A549 (cell line): ENCODE measurements around the gene MCTP2. TPM values are rescaled to one million over a fixed set of nuclear protein-coding genes. Genes with fewer than 3 reads are reported as not detected.

Experiments
- ATAC-seq, 2 experiments: fragments of 200-7000 bp in 1 of 2; fragments of >200 bp in 1 of 2; cut with Nextera tagmentation in 1 of 2; cut with Tn5 transposase in 1 of 2; 3 replicates each; pipeline versions ENCODE4 v1.8.0 to v1.9.1; 2018 to 2020; ENCODE audit warnings: mild to moderate bottlenecking in 1 of 2, moderate library complexity in 1 of 2
- CTCF ChIA-PET: fragments of 300-600 bp; sonication (Branson Sonifier 250); formaldehyde crosslinking; extraction: SDS; loops from one replicate; lab custom pipeline; 2021; ENCODE audit warnings: antibody characterized with exemption, inconsistent platforms; lab: Yijun Ruan, JAX
- POLR2A ChIA-PET: fragments of 350-600 bp; formaldehyde crosslinking; extraction: SDS; loops from one replicate; lab custom pipeline; 2021; ENCODE audit warnings: antibody characterized with exemption, inconsistent platforms; lab: Yijun Ruan, JAX
- DNase-seq, 2 experiments: peaks; one replicate each; pipeline versions ENCODE4 v3.0.0 to v3.0.0-alpha.2; 2011 to 2016; ENCODE audit warnings: low read depth in 1 of 2, low spot score in 1 of 2
- FAIRE-seq: peaks from 2 replicates; lab custom pipeline; 2011; peaks lifted over from hg19 to GRCh38; lab: Jason Lieb, UNC
- H3K27ac ChIP-seq, 2 experiments: fragments of >200 bp; sonication (Bioruptor Twin); formaldehyde crosslinking; 3 replicates each; pipeline ENCODE4 v1.5.1; 2016 to 2017
- H3K4me1 ChIP-seq: fragments of >200 bp; sonication (Bioruptor Twin); formaldehyde crosslinking; 3 replicates; pipeline ENCODE4 v1.6.1; 2016
- H3K4me2 ChIP-seq: fragments of >200 bp; sonication (Bioruptor Twin); formaldehyde crosslinking; 3 replicates; pipeline ENCODE4 v1.6.1; 2016
- H3K4me3 ChIP-seq: fragments of >200 bp; sonication (Bioruptor Twin); formaldehyde crosslinking; 3 replicates; pipeline ENCODE4 v1.5.1; 2016
- H3K9me3 ChIP-seq: fragments of >200 bp; sonication (Bioruptor Twin); formaldehyde crosslinking; 3 replicates; pipeline ENCODE4 v1.6.1; 2016
- CBX2 ChIP-seq: fragments of 200-600 bp; sonication (generic); IDR thresholded peaks from 2 replicates; pipeline ENCODE4 v1.6.1; 2016; ENCODE audit warnings: low read depth, mild to moderate bottlenecking, borderline replicate concordance
- CBX8 ChIP-seq: fragments of 200-600 bp; sonication (generic); IDR thresholded peaks from 2 replicates; pipeline ENCODE4 v1.6.1; 2016
- CEBPB ChIP-seq, 2 experiments: fragments of >200 bp in 1 of 2; sonication (Bioruptor Twin) in 1 of 2; formaldehyde crosslinking in 1 of 2; IDR thresholded peaks; 2 replicates each; pipeline ENCODE4 v1.6.1; 2012 to 2016
- CHD2 ChIP-seq: fragments of 150-350 bp; IDR thresholded peaks from 2 replicates; pipeline ENCODE4 v1.6.1; 2014; ENCODE audit warnings: low read length; ENCODE audit not compliant: partially characterized antibody
- CHD4 ChIP-seq: fragments of 200-600 bp; sonication (generic); IDR thresholded peaks from 2 replicates; pipeline ENCODE4 v1.6.1; 2016; ENCODE audit warnings: antibody characterized with exemption, mild to moderate bottlenecking, borderline replicate concordance
- FOSB ChIP-seq: fragments of 250-450 bp; sonication (Bioruptor Pico); IDR thresholded peaks from 2 replicates; pipeline ENCODE4 v1.5.0; 2020; ENCODE audit warnings: mild to moderate bottlenecking, moderate library complexity
- HEYL ChIP-seq: fragments of 250-450 bp; sonication (Bioruptor Pico); IDR thresholded peaks from 2 replicates; pipeline ENCODE4 v1.8.0; 2021; ENCODE audit warnings: mild to moderate bottlenecking, moderate library complexity
- HOXA7 ChIP-seq: fragments of 250-450 bp; sonication (Bioruptor Pico); IDR thresholded peaks from 2 replicates; pipeline ENCODE4 v1.5.0; 2020; ENCODE audit warnings: mild to moderate bottlenecking, moderate library complexity
- JUNB ChIP-seq: fragments of >200 bp; sonication (Bioruptor Twin); formaldehyde crosslinking; IDR thresholded peaks from 2 replicates; pipeline ENCODE4 v1.6.1; 2016
- KDM1A ChIP-seq: fragments of 200-600 bp; sonication (generic); IDR thresholded peaks from 2 replicates; pipeline ENCODE4 v1.6.1; 2016; ENCODE audit warnings: low read depth, mild to moderate bottlenecking
- KDM5A ChIP-seq: fragments of 200-600 bp; sonication (generic); IDR thresholded peaks from 2 replicates; pipeline ENCODE4 v1.6.1; 2016; ENCODE audit warnings: antibody characterized with exemption, mild to moderate bottlenecking
- MAZ ChIP-seq: fragments of 150-350 bp; IDR thresholded peaks from 2 replicates; pipeline ENCODE4 v1.6.1; 2014; ENCODE audit warnings: antibody characterized with exemption, low read depth, low read length, borderline replicate concordance
- NFE2L2 ChIP-seq: fragments of 150-350 bp; conservative IDR thresholded peaks from 2 replicates; pipeline ENCODE4 v1.6.1; 2014; ENCODE audit warnings: low read length
- POLR2A ChIP-seq: IDR thresholded peaks from 2 replicates; pipeline ENCODE4 v1.6.1; 2012; ENCODE audit warnings: mild to moderate bottlenecking, low read length
- POLR2AphosphoS2 ChIP-seq: conservative IDR thresholded peaks from 2 replicates; pipeline ENCODE4 v1.6.1; 2012; ENCODE audit warnings: low read length, improper control_type of control experiment, inconsistent platforms
- RAD21 ChIP-seq, 2 experiments: fragments of >200 bp in 1 of 2; sonication (Bioruptor Twin) in 1 of 2; formaldehyde crosslinking in 1 of 2; IDR thresholded peaks in 1 of 2; conservative IDR thresholded peaks in 1 of 2; 2 replicates in 1 of 2; 3 replicates in 1 of 2; pipeline ENCODE4 v1.6.1; 2012 to 2018; ENCODE audit warnings: inconsistent platforms in 1 of 2
- RFX5 ChIP-seq: fragments of 450-650 bp; IDR thresholded peaks from 2 replicates; pipeline ENCODE4 v1.7.1; 2014; ENCODE audit warnings: antibody characterized with exemption, mild to moderate bottlenecking, moderate library complexity
- RNF2 ChIP-seq: fragments of 200-600 bp; sonication (generic); IDR thresholded peaks from 2 replicates; pipeline ENCODE4 v1.6.1; 2016; ENCODE audit warnings: low read depth, mild to moderate bottlenecking, antibody characterized with exemption, moderate library complexity, borderline replicate concordance
- SREBF2 ChIP-seq: fragments of 450-650 bp; IDR thresholded peaks from 2 replicates; pipeline ENCODE4 v1.6.1; 2014; ENCODE audit warnings: mild to moderate bottlenecking, moderate library complexity
- TFCP2L1 ChIP-seq: fragments of 250-450 bp; sonication (Bioruptor Pico); IDR thresholded peaks from 2 replicates; pipeline ENCODE4 v1.5.0; 2021; ENCODE audit warnings: mild to moderate bottlenecking
- ZC3H11A ChIP-seq: fragments of 450-650 bp; IDR thresholded peaks from 2 replicates; pipeline ENCODE4 v1.6.1; 2014; ENCODE audit warnings: antibody characterized with exemption, mild to moderate bottlenecking
- ZFP36 ChIP-seq: fragments of 450-650 bp; IDR thresholded peaks from 2 replicates; pipeline ENCODE4 v1.6.1; 2014; ENCODE audit warnings: borderline replicate concordance; ENCODE audit not compliant: partially characterized antibody
- WGBS: methylation state at CpG from one replicate; pipeline ENCODE4 v1.1.6; 2017; ENCODE audit errors: missing lambda C conversion rate; 5-methylcytosine and 5-hydroxymethylcytosine counted together
- polyA plus RNA-seq, 4 experiments: library from polyadenylated mRNA; depleted of rRNA in 3 of 4; stranded (reverse); fragments of >200 nt; fragmentation: RNase III in 1 of 4; extraction: RNeasy Plus Mini Kit Qiagen cat#74134 plus additional on column Dnase treatment in 1 of 4; gene quantifications; 2 replicates in 3 of 4; 3 replicates in 1 of 4; pipeline ENCODE4 v1.2.3, GENCODE V29; 2011 to 2017
- TF ChIP-seq, protein P1 (sequence below): IDR thresholded peaks from 2 replicates; pipeline ENCODE4 v1.6.1; 2012
- TF ChIP-seq, protein P2 (sequence below): fragments of 250-450 bp; sonication (Bioruptor Pico); IDR thresholded peaks from 2 replicates; pipeline ENCODE4 v1.5.0; 2021; ENCODE audit warnings: mild to moderate bottlenecking, moderate library complexity, borderline replicate concordance
- TF ChIP-seq, protein P3 (sequence below): fragments of >200 bp; sonication (Bioruptor Twin); formaldehyde crosslinking; IDR thresholded peaks from 2 replicates; pipeline ENCODE4 v1.6.1; 2016
- TF ChIP-seq, protein P4 (sequence below): IDR thresholded peaks from 2 replicates; pipeline ENCODE4 v1.6.1; 2012; ENCODE audit warnings: low read depth, borderline replicate concordance

Gene MCTP2
- polyA plus RNA-seq, 2 of the 4 experiments (the other 2 are of a cell fraction), result not detected

DNA sequence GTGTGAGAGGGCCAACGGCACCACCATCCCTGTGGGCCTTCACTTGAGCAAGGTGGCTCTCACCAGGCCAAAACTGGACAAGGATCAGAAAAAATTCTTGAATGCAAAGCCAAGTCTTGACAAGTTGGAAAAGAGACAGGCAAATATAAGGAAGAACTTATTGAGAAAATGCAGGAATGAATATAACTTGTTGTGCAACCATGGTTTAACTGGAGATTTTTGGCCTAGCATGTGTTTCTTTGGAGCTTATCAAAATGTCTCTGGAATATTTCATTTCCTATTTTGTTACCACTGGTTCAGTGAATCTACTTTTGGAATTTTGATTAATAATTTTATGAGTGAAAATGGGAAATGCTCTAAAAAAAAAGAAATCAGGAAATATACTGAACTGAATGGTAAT, 42.5 kb downstream of the MCTP2 start:
- FAIRE-seq, result no peak

DNA sequence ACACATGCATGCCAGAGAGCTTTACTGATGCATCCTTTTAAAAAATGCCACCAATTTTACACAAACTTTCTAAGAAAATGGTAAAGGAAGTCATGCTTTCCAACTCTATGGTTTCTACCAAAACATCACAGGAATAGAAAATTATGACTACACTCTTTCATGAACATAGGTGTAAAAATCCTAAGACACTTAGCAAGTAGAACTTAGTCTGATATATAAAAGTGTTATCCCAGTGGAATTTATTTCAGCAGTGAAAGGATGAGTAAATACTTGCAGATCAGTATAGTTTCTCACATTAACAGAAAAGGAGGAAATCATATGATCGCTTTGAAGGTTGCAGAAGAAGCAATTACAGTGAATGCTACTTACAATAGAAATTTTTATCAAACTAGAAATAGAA, 43.4 kb downstream of the MCTP2 start:
- DNase-seq (no peak), ATAC-seq (no peak), FAIRE-seq (no peak)
- no peak overlapping the region for H3K27ac ChIP-seq
- POLR2A ChIA-PET, result no interaction called here
- no peaks in the 10 kb centered on the region for H3K4me1 ChIP-seq
- WGBS, result 15% methylated on average over 1 of the region's 1 CpG
- 0 out of 3 replicates have a peak, but pooled peaks cover 3% of the 10 kb centered on the region for H3K9me3 ChIP-seq
- H3K4me2 ChIP-seq, result no peak overlapping the region
- H3K4me3 ChIP-seq, result no peak overlapping the region
- TF ChIP-seq RFX5, result no peak
- no peak for TF ChIP-seq POLR2AphosphoS2
- TF ChIP-seq, protein P1, sequence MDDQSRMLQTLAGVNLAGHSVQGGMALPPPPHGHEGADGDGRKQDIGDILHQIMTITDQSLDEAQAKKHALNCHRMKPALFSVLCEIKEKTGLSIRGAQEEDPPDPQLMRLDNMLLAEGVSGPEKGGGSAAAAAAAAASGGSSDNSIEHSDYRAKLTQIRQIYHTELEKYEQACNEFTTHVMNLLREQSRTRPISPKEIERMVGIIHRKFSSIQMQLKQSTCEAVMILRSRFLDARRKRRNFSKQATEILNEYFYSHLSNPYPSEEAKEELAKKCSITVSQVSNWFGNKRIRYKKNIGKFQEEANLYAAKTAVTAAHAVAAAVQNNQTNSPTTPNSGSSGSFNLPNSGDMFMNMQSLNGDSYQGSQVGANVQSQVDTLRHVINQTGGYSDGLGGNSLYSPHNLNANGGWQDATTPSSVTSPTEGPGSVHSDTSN, result no peak
- TF ChIP-seq HEYL (CRISPR knock-in tag), result no peak
- no peak for TF ChIP-seq CHD4
- TF ChIP-seq, protein P2, sequence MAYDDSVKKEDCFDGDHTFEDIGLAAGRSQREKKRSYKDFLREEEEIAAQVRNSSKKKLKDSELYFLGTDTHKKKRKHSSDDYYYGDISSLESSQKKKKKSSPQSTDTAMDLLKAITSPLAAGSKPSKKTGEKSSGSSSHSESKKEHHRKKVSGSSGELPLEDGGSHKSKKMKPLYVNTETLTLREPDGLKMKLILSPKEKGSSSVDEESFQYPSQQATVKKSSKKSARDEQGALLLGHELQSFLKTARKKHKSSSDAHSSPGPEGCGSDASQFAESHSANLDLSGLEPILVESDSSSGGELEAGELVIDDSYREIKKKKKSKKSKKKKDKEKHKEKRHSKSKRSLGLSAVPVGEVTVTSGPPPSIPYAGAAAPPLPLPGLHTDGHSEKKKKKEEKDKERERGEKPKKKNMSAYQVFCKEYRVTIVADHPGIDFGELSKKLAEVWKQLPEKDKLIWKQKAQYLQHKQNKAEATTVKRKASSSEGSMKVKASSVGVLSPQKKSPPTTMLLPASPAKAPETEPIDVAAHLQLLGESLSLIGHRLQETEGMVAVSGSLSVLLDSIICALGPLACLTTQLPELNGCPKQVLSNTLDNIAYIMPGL (CRISPR knock-in tag), result no peak
- no peak for TF ChIP-seq POLR2A
- TF ChIP-seq CEBPB (IDR thresholded peaks at IDR 0.05), result no peak
- CTCF ChIA-PET, result no interaction called here

More for the DNA sequence above, 42.5 kb downstream of the MCTP2 start:
- no peak for TF ChIP-seq JUNB
- TF ChIP-seq CBX2, result no peak
- no peak for TF ChIP-seq POLR2AphosphoS2
- TF ChIP-seq, protein P3, sequence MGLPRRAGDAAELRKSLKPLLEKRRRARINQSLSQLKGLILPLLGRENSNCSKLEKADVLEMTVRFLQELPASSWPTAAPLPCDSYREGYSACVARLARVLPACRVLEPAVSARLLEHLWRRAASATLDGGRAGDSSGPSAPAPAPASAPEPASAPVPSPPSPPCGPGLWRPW, result no peak
- TF ChIP-seq CBX8, result no peak
- 0% methylated on average over 1 of the region's 1 CpG for WGBS
- ChIA-PET POLR2A (no interaction called here), CTCF (no interaction called here)
- DNase-seq, result no peak
- Histone ChIP-seq H3K4me2 (no peak overlapping the region), H3K27ac (no peak overlapping the region), H3K4me3 (no peak overlapping the region), H3K9me3 (0 out of 3 replicates have a peak, but pooled peaks cover 3% of the 10 kb centered on the region), H3K4me1 (no peaks in the 10 kb centered on the region)
- ATAC-seq, result no peak

DNA sequence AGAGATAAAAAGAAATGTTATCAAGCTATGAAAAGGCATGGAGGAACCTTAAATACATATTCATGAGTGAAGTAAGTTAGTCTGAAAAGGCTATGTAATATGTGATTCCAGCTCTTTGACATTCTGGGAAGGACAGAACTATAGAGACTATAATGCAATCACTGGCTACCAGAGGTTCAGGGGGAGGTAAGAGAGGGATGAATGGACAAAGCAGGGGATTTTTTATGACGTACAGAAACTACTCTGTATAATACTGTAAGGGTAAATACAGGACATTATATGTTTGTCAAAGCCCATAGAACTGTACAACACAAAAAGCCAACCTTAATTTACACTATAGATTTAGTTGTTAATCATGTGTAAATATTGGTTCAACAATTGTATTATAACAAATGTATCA, 46.1 kb downstream of the MCTP2 start:
- TF ChIP-seq RAD21 (conservative IDR thresholded peaks at IDR 0.05 in 1 of 2, IDR thresholded peaks at IDR 0.05 in 1 of 2) (no peak), CHD4 (no peak), TFCP2L1 (CRISPR knock-in tag) (no peak), NFE2L2 (no peak)
- TF ChIP-seq, protein P4, sequence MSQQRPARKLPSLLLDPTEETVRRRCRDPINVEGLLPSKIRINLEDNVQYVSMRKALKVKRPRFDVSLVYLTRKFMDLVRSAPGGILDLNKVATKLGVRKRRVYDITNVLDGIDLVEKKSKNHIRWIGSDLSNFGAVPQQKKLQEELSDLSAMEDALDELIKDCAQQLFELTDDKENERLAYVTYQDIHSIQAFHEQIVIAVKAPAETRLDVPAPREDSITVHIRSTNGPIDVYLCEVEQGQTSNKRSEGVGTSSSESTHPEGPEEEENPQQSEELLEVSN, result no peak
- Histone ChIP-seq H3K9me3 (0 out of 3 replicates have a peak, but pooled peaks cover 3% of the 10 kb centered on the region), H3K27ac (no peak overlapping the region), H3K4me1 (no peaks in the 10 kb centered on the region), H3K4me3 (no peak overlapping the region), H3K4me2 (no peak overlapping the region)
- FAIRE-seq (no peak), ATAC-seq (no peak), DNase-seq (no peak)
- POLR2A ChIA-PET, result no interaction called here
- CTCF ChIA-PET, result interaction anchor here (0.6 kb wide), 1 partner anchor 68 kb away, joined by 3 read pairs; no protein-coding TSS in a partner anchor
- WGBS, result 3% methylated on average over 1 of the region's 1 CpG

DNA sequence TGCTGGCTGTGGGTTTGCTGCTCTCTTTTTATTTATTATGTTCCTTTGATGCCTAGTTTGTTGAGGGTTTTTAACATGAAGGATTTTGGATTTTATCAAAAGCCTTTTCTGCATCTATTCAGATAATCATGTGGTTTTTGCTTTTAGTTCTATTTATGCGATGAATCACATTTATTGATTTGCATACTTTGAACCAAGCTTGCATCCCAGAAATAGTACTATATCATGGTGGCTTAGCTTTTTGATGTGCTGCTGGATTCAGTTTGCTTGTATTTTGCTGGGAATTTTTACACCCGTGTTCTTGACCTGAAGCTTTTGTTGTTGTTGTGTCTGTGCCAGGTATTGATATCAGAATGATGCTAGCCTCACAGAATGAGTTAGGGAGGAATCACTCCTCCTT, 48.4 kb downstream of the MCTP2 start:
- FAIRE-seq (no peak), ATAC-seq (no peak), DNase-seq (no peak)
- Histone ChIP-seq H3K9me3 (0 out of 3 replicates have a peak, but pooled peaks cover under 1% of the 10 kb centered on the region), H3K4me3 (no peak overlapping the region), H3K4me2 (no peak overlapping the region), H3K27ac (no peak overlapping the region), H3K4me1 (no peaks in the 10 kb centered on the region)
- 45% methylated on average over 2 of the region's 2 CpGs for WGBS
- ChIA-PET CTCF (no interaction called here), POLR2A (no interaction called here)
- TF ChIP-seq ZC3H11A (no peak), HOXA7 (CRISPR knock-in tag) (no peak), CHD4 (no peak), ZFP36 (no peak), POLR2AphosphoS2 (no peak), CEBPB (IDR thresholded peaks at IDR 0.05) (no peak), SREBF2 (no peak), KDM1A (no peak), RFX5 (no peak), FOSB (no peak), RNF2 (no peak), CHD2 (no peak), KDM5A (no peak), MAZ (no peak)
- TF ChIP-seq, protein P2 (CRISPR knock-in tag), result no peak
